NCI-H1105 treated with DMSO at 0.1 percent for 48 hours (cell line): ENCODE measurements around the gene IFI6.
"Not testable (repeated sequence)": the region's sequence is repeated elsewhere in the genome, so short reads cannot be mapped to it uniquely, and the experiment has no call there.

Experiments
- DNase-seq: peaks from one replicate; lab custom pipeline; 2025; lab: John Stamatoyannopoulos, UW

Gene IFI6

GRCh38 chr1:27671964-27672749, at the start of gene IFI6:
TSS of gene IFI6 (minus strand) at chr1:27672192. CDS start at chr1:27669314, 2,878 bp downstream.
- DNase-seq: peak; percentile 96

GRCh38 chr1:27719286-27720251, 47.6 kb upstream of the IFI6 start:
- DNase-seq: no peak

GRCh38 chr1:27716262-27716895, 44.4 kb upstream of the IFI6 start:
- DNase-seq: no peak

GRCh38 chr1:27713869-27714513, 42.0 kb upstream of the IFI6 start:
- DNase-seq: no peak

- peak; percentile 64 for DNase-seq
Observed at GRCh38 chr1:27713139-27713725, 41.2 kb upstream of the IFI6 start.

- DNase-seq: no peak
Observed at GRCh38 chr1:27710574-27710973, 38.6 kb upstream of the IFI6 start.

- DNase-seq: no peak
Observed at GRCh38 chr1:27705545-27705944, 33.6 kb upstream of the IFI6 start.

GRCh38 chr1:27704958-27705357, 33.0 kb upstream of the IFI6 start:
- DNase-seq: no peak

GRCh38 chr1:27696835-27697234, 24.8 kb upstream of the IFI6 start:
- DNase-seq: not testable (repeated sequence)

GRCh38 chr1:27690183-27690582, 18.2 kb upstream of the IFI6 start:
- DNase-seq: no peak

GRCh38 chr1:27689423-27690173, 17.6 kb upstream of the IFI6 start:
- no peak for DNase-seq

GRCh38 chr1:27687906-27688305, 15.9 kb upstream of the IFI6 start:
- DNase-seq: no peak

- DNase-seq: no peak
Observed at GRCh38 chr1:27686223-27686990, 14.4 kb upstream of the IFI6 start.

GRCh38 chr1:27684176-27684575, 12.2 kb upstream of the IFI6 start:
- DNase-seq: no peak

- no peak for DNase-seq
Observed at GRCh38 chr1:27682351-27682944, 10.5 kb upstream of the IFI6 start.

GRCh38 chr1:27681580-27681979, 9.6 kb upstream of the IFI6 start:
- DNase-seq: not testable (repeated sequence)

- DNase-seq: not testable (repeated sequence)
Observed at GRCh38 chr1:27680225-27680791, 8.3 kb upstream of the IFI6 start.

GRCh38 chr1:27678747-27679146, 6.8 kb upstream of the IFI6 start:
- DNase-seq: no peak

- DNase-seq: no peak
Observed at GRCh38 chr1:27676410-27676809, 4.4 kb upstream of the IFI6 start.
